B cell (primary cell): ENCODE measurements around the gene FAM222A. TPM values are rescaled to one million over a fixed set of nuclear protein-coding genes. Genes with fewer than 3 reads are reported as not detected.

Source experiments
- ATAC-seq: fragments of 200-7000 bp; cut with Tn5 transposase; one replicate; pipeline ENCODE4 v1.10.0; 2021; ENCODE audit warnings: low read depth, mild to moderate bottlenecking, moderate number of reproducible peaks, moderate library complexity
- CTCF ChIA-PET: fragments of 350-600 bp; sonication (Branson Sonifier 250); formaldehyde crosslinking; loops from one replicate; lab custom pipeline; 2021; ENCODE audit warnings: antibody characterized with exemption, inconsistent platforms; lab: Charles Lee
- POLR2A ChIA-PET: fragments of 350-600 bp; sonication (Branson Sonifier 250); formaldehyde crosslinking; loops from one replicate; lab custom pipeline; 2021; ENCODE audit warnings: antibody characterized with exemption; lab: Charles Lee
- DNase-seq: peaks from one replicate; pipeline ENCODE4 v3.0.0; 2013
- H2AFZ ChIP-seq: 2 replicates; pipeline ENCODE4 v1.6.1; 2012; ENCODE audit warnings: mild to moderate bottlenecking, low read depth, low read length; ENCODE audit not compliant: insufficient read depth, poor library complexity, severe bottlenecking
- H3K27ac ChIP-seq, 2 donors: 1 replicate in 1 of 2; 2 replicates in 1 of 2; pipeline ENCODE4 v1.5.1; 2012 to 2013; ENCODE audit warnings: low read length in 2 of 2, mild to moderate bottlenecking in 2 of 2, moderate library complexity in 1 of 2
- H3K27me3 ChIP-seq, 4 experiments: fragments of 200-600 bp in 1 of 4; sonication (generic) in 1 of 4; replicated peaks in 1 of 4; 1 replicate in 2 of 4; 2 replicates in 2 of 4; pipeline versions ENCODE4 v1.6.1 to v1.7.0; 2013 to 2016; ENCODE audit warnings: low read length in 3 of 4, mild to moderate bottlenecking in 2 of 4, mixed read lengths in 1 of 4, moderate library complexity in 1 of 4; ENCODE audit not compliant: insufficient read depth in 4 of 4, control insufficient read depth in 3 of 4; ENCODE audit errors: control extremely low read depth in 1 of 4
- H3K36me3 ChIP-seq, 2 experiments: replicated peaks in 1 of 2; 1 replicate in 1 of 2; 2 replicates in 1 of 2; pipeline versions ENCODE4 v1.6.1 to v1.7.1; 2013; ENCODE audit warnings: low read length in 1 of 2; ENCODE audit not compliant: insufficient read depth in 2 of 2, control insufficient read depth in 1 of 2; ENCODE audit errors: control extremely low read depth in 1 of 2, extremely low read depth in 1 of 2
- H3K4me1 ChIP-seq, 2 donors: fragments of 200-600 bp in 1 of 2; sonication (generic) in 1 of 2; 1 replicate in 1 of 2; 2 replicates in 1 of 2; pipeline versions ENCODE4 v1.5.1 to v1.6.1; 2013 to 2017; ENCODE audit warnings: low read length in 2 of 2; ENCODE audit not compliant: control insufficient read depth in 2 of 2, insufficient read depth in 2 of 2
- H3K4me2 ChIP-seq: replicated peaks from 2 replicates; pipeline ENCODE3; 2012; ENCODE audit warnings: mild to moderate bottlenecking, low read depth, low read length; ENCODE audit not compliant: poor library complexity, severe bottlenecking
- H3K4me3 ChIP-seq, 5 experiments: fragments of 200-600 bp in 1 of 5; sonication (generic) in 1 of 5; 1 replicate in 3 of 5; 2 replicates in 2 of 5; pipeline versions ENCODE4 v1.5.1 to v1.7.0; 2011 to 2016; ENCODE audit warnings: low read length in 4 of 5, mild to moderate bottlenecking in 4 of 5, low read depth in 2 of 5, control low read depth in 1 of 5, moderate library complexity in 1 of 5; ENCODE audit not compliant: insufficient read depth in 1 of 5; ENCODE audit errors: control extremely low read depth in 1 of 5, extremely low read depth in 1 of 5
- H3K79me2 ChIP-seq: fragments of 200-600 bp; sonication (generic); one replicate; pipeline ENCODE4 v1.6.0; 2016; ENCODE audit warnings: low read length; ENCODE audit not compliant: control insufficient read depth, insufficient read depth
- H3K9ac ChIP-seq: fragments of 200-600 bp; sonication (generic); 2 replicates; pipeline ENCODE4 v1.6.1; 2017; ENCODE audit warnings: mild to moderate bottlenecking, low read length, moderate library complexity
- H3K9me3 ChIP-seq, 3 donors: one replicate each; pipeline versions ENCODE4 v1.6.1 to v1.7.1; 2013; ENCODE audit warnings: low read length in 2 of 3; ENCODE audit not compliant: control insufficient read depth in 2 of 3, insufficient read depth in 1 of 3; ENCODE audit errors: control extremely low read depth in 1 of 3
- H4K20me1 ChIP-seq: 2 replicates; pipeline ENCODE4 v1.6.0; 2012; ENCODE audit warnings: mild to moderate bottlenecking, low read length; ENCODE audit not compliant: insufficient read depth, control insufficient read depth, poor library complexity, severe bottlenecking
- H3K27ac Mint-ChIP-seq: one replicate; pipeline ENCODE4 v1.8.0; 2021; ENCODE audit warnings: mixed read lengths
- H3K27me3 Mint-ChIP-seq: one replicate; pipeline ENCODE4 v1.8.0; 2021; ENCODE audit warnings: mixed read lengths
- H3K4me1 Mint-ChIP-seq: one replicate; pipeline ENCODE4 v1.8.0; 2021; ENCODE audit warnings: mixed read lengths
- H3K4me3 Mint-ChIP-seq: one replicate; pipeline ENCODE4 v1.8.0; 2021; ENCODE audit warnings: mixed read lengths
- H3K9me3 Mint-ChIP-seq: one replicate; pipeline ENCODE4 v1.8.0; 2022; ENCODE audit warnings: mixed read lengths; ENCODE audit not compliant: insufficient read depth
- CTCF ChIP-seq: fragments of 200-600 bp; IDR thresholded peaks from one replicate; pipeline ENCODE4 v1.8.0; 2022; ENCODE audit warnings: antibody characterized with exemption, mild to moderate bottlenecking
- EZH2 ChIP-seq: IDR thresholded peaks from 2 replicates; pipeline ENCODE4 v1.6.1; 2012; ENCODE audit warnings: borderline replicate concordance, low read depth, mild to moderate bottlenecking, moderate library complexity, low read length; ENCODE audit not compliant: insufficient read depth, poor library complexity, severe bottlenecking
- WGBS: methylation state at CpG from one replicate; pipeline ENCODE4 v1.1.5; 2013; ENCODE audit warnings: missing lambda C conversion rate; ENCODE audit not compliant: insufficient coverage; 5-methylcytosine and 5-hydroxymethylcytosine counted together
- intact Hi-C: fragments of 100-400 bp; cut with micrococcal nuclease; formaldehyde crosslinking; loops from one replicate; pipeline ENCODE4 v1.10.0; 2022
- polyA plus RNA-seq: library from polyadenylated mRNA; depleted of rRNA; stranded (reverse); fragments of >200 nt; gene quantifications from 2 replicates; pipeline ENCODE4 v1.2.3, GENCODE V29; 2012
- total RNA-seq, 2 donors: library from RNA; stranded (reverse); fragments of 120-200 nt in 1 of 2; gene quantifications; 1 replicate in 1 of 2; 2 replicates in 1 of 2; pipeline versions ENCODE4 v1.2.3 to v1.2.4, GENCODE V29; 2013 to 2022

FAM222A gene
- total and polyA plus RNA-seq, 2 donors (not counting 1 experiment from before 2014, with no cell fraction given): 0.49 to 4.6 TPM

- no peaks in the 10 kb centered on the region for H3K4me1 ChIP-seq
- Mint-ChIP-seq H3K9me3 (no peaks in the 10 kb centered on the region), H3K27ac (no peak overlapping the region), H3K4me3 (no peak overlapping the region), H3K27me3 (peaks cover 3% of the 10 kb centered on the region), H3K4me1 (peaks cover 6% of the 10 kb centered on the region)
- intact Hi-C loops: no loop called here
- 81% methylated on average over 7 of the region's 12 CpGs for WGBS
- CTCF ChIA-PET: interaction anchor here (0.8 to 6.1 kb wide), 8 partner anchors 56 to 345 kb away, joined by 3 to 66 read pairs (median 4); no protein-coding TSS in a partner anchor
- no peaks in the 10 kb centered on the region for H3K9me3 ChIP-seq
- no peaks in the 10 kb centered on the region for H4K20me1 ChIP-seq
- H3K27ac ChIP-seq: no peak overlapping the region
- TF ChIP-seq EZH2: no peak
- no peak for TF ChIP-seq CTCF
- peak overlapping the region; percentile 25 for H3K4me2 ChIP-seq
- no peaks in the 10 kb centered on the region for H3K36me3 ChIP-seq
- H3K79me2 ChIP-seq: no peaks in the 10 kb centered on the region
- ATAC-seq (no peak), DNase-seq (no peak)
- no peak overlapping the region for H2AFZ ChIP-seq
- no peaks in the 10 kb centered on the region for H3K27me3 ChIP-seq
- H3K4me3 ChIP-seq: no peak overlapping the region
- POLR2A ChIA-PET: no interaction called here
- H3K9ac ChIP-seq: no peak overlapping the region
Measured at GRCh38 chr12:109772622-109773321, 59.1 kb downstream of the FAM222A start.

- ChIA-PET CTCF (interaction anchor here (0.8 to 6.1 kb wide), 9 partner anchors 55 to 346 kb away, joined by 3 to 66 read pairs (median 7); no protein-coding TSS in a partner anchor), POLR2A (no interaction called here)
- no peak overlapping the region for H3K4me3 Mint-ChIP-seq
- Histone ChIP-seq H3K79me2 (no peaks in the 10 kb centered on the region), H3K4me2 (peak overlapping the region; percentile 25), H3K4me1 (no peaks in the 10 kb centered on the region), H4K20me1 (no peaks in the 10 kb centered on the region), H3K9ac (no peak overlapping the region), H3K36me3 (no peaks in the 10 kb centered on the region), H3K9me3 (no peaks in the 10 kb centered on the region), H3K27me3 (no peaks in the 10 kb centered on the region), H2AFZ (peak overlapping the region; percentile 28), H3K4me3 (no peak overlapping the region), H3K27ac (no peak overlapping the region)
- no peaks in the 10 kb centered on the region for H3K9me3 Mint-ChIP-seq
- H3K27me3 Mint-ChIP-seq: peaks cover 3% of the 10 kb centered on the region
- 19% methylated on average over 11 of the region's 21 CpGs for WGBS
- ATAC-seq: no peak
- no peak for DNase-seq
- intact Hi-C loops: no loop called here
- no peak overlapping the region for H3K27ac Mint-ChIP-seq
- peaks cover 6% of the 10 kb centered on the region for H3K4me1 Mint-ChIP-seq
- TF ChIP-seq EZH2 (no peak), CTCF (no peak)
Measured at GRCh38 chr12:109773384-109774011, 59.9 kb downstream of the FAM222A start.
